ENCODE measurements around the gene KAT6B. TPM values are rescaled to one million over a fixed set of nuclear protein-coding genes. Genes with fewer than 3 reads are reported as not detected.
A peak's percentile ranks its signal among the peaks of the same experiment; 100 is the strongest.

The KAT6B gene
- total RNA-seq, 4 donors from 2014 or later: 34.2 to 84.2 (median 47.3) TPM

- TF ChIP-seq POLR2A (IDR thresholded peaks at IDR 0.05) (no peak), POLR2AphosphoS5 (IDR thresholded peaks at IDR 0.05) (no peak)
- Histone ChIP-seq H3K4me3 (peak overlapping the region; percentile 70), H3K9me3 (no peaks in the 10 kb centered on the region), H3K36me3 (no peaks in the 10 kb centered on the region), H3K27me3 (no peaks in the 10 kb centered on the region), H3K27ac (peak overlapping the region; percentile 96), H3K4me1 (peaks cover 46% of the 10 kb centered on the region)
- DNase-seq (ENCODE audit: low spot score in 2 of 2): no peak
- 56% methylated on average over 17 of the region's 18 CpGs for WGBS
These were observed 2.1 kb upstream of the KAT6B start for GRCh38 chr10:74824184-74824899.

DNA sequence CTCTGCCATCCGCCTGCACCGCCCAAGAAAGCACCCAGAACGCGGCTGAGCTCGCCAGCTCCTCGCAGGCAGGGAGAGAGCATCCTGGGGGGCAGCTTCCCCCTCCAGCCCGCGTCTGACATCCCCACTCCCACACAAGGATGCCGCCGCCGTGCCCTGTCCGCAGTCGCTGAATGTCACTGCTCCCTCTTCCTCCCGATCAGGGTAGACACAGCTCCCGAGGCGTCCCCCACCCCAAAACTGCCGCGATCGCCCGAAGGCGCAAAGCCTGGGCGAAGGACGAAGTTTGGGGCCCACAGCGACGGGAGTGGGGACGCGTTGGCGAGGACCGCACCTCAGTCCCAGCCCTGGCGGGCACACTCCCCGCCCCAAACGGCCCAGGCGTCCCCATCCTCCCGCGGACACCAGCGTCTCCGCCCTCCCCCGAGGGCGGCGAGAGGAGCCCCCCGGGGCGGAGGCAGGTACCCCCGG lies 1.5 kb upstream of the KAT6B start:
- Histone ChIP-seq H3K36me3 (no peaks in the 10 kb centered on the region), H3K27ac (peak overlapping the region; percentile 96), H3K4me3 (peak overlapping the region; percentile 70), H3K4me1 (peaks cover 46% of the 10 kb centered on the region), H3K27me3 (no peaks in the 10 kb centered on the region), H3K9me3 (no peaks in the 10 kb centered on the region)
- WGBS: 11% methylated on average over 5 of the region's 43 CpGs
- no peak for TF ChIP-seq EP300 (IDR thresholded peaks at IDR 0.05)
- no peak for TF ChIP-seq CTCF (IDR thresholded peaks at IDR 0.05)
- TF ChIP-seq POLR2A (IDR thresholded peaks at IDR 0.05): no peak
- TF ChIP-seq POLR2AphosphoS5 (IDR thresholded peaks at IDR 0.05): no peak
- peak; percentile 81 to 83 for DNase-seq (ENCODE audit: low spot score in 2 of 2)

DNA sequence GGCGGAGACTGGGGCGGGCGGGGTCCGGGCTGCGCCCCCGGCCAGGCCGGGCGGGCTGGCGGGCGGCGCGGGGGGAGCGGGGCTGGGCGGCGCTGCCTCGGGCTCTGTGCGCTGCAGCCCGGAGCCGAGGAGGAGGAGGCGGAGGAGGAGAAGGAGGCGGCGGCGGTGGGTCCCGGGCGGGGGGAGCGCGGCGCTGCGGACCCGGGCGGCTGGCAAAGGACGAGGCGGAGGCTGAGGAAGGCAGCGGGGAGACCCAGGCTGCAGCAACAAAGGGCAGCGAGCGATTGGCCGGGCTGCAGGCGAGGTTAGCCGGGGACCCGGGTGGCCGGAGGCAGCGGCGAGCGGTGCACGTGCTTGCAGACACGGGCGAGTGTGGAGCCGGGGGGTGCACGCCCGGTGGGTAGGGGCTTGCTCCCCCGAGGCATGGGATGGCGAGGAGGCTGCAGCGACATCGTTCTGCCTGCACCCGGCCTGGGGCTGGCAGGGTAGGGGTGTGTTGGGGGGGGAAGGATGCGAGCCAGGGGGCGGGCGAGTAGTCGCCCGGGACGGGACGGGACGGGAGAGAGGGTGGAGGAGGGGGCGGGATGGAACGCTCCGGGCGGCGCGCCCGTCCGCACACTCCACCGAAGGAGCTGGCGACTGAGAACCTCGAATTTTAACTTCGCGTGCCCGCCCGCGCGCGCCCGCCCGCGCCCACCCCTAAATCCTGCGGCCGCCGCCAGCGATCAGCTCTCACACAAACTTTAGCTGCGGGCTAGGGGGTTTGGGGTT lies 844 bp upstream of the KAT6B start:
- 0% methylated on average over 18 of the region's 89 CpGs for WGBS

GRCh38 chr10:74827045-74827441 lies 643 bp downstream of the KAT6B start:
- no peaks in the 10 kb centered on the region for H3K27me3 ChIP-seq
- 6% methylated on average over 16 of the region's 17 CpGs for WGBS
- no peak for TF ChIP-seq EP300 (IDR thresholded peaks at IDR 0.05)
- no peak for TF ChIP-seq CTCF (IDR thresholded peaks at IDR 0.05)
- TF ChIP-seq POLR2A (IDR thresholded peaks at IDR 0.05): no peak
- TF ChIP-seq POLR2AphosphoS5 (IDR thresholded peaks at IDR 0.05): no peak
- no peak for DNase-seq (ENCODE audit: low spot score in 2 of 2)
- peaks cover 43% of the 10 kb centered on the region for H3K4me1 ChIP-seq
- peak overlapping the region; percentile 96 for H3K27ac ChIP-seq
- H3K4me3 ChIP-seq: peak overlapping the region; percentile 70
- no peaks in the 10 kb centered on the region for H3K36me3 ChIP-seq
- H3K9me3 ChIP-seq: no peaks in the 10 kb centered on the region

More for the DNA sequence above, 844 bp upstream of the KAT6B start:
- peaks cover 46% of the 10 kb centered on the region for H3K4me1 ChIP-seq
- DNase-seq (ENCODE audit: low spot score in 2 of 2): peak in 1 of 2 donors; percentile 78
- H3K4me3 ChIP-seq: peak overlapping the region; percentile 70
- H3K36me3 ChIP-seq: no peaks in the 10 kb centered on the region
- H3K9me3 ChIP-seq: no peaks in the 10 kb centered on the region
- peak overlapping the region; percentile 96 for H3K27ac ChIP-seq
- H3K27me3 ChIP-seq: no peaks in the 10 kb centered on the region
- TF ChIP-seq EP300 (IDR thresholded peaks at IDR 0.05) (no peak), POLR2AphosphoS5 (IDR thresholded peaks at IDR 0.05) (no peak), POLR2A (IDR thresholded peaks at IDR 0.05) (no peak), CTCF (IDR thresholded peaks at IDR 0.05) (no peak)

DNA sequence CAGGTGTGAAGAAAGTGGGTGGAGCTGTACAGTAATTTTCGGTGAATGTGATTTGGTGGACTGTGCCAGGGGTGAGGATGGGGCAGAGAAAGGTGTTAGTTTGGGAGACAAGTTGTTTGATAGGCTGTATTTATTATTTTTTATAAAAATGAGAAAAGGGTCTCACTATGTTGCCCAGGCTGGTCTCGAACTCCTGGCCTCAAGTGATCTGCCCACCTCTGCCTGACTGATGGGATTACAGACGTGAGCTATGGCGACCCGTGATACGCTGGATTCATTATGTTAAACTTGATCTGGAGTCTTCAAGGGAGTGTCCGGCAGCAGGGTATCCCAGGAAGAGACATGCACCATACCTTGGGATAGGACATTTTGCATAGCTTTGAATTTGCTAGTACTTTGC lies 1.3 kb downstream of the KAT6B start:
- no peaks in the 10 kb centered on the region for H3K36me3 ChIP-seq
- peaks cover 36% of the 10 kb centered on the region for H3K4me1 ChIP-seq
- no peaks in the 10 kb centered on the region for H3K9me3 ChIP-seq
- DNase-seq (ENCODE audit: low spot score in 2 of 2): no peak
- TF ChIP-seq EP300 (IDR thresholded peaks at IDR 0.05) (no peak), CTCF (IDR thresholded peaks at IDR 0.05) (no peak), POLR2A (IDR thresholded peaks at IDR 0.05) (no peak), POLR2AphosphoS5 (IDR thresholded peaks at IDR 0.05) (no peak)
- no peak overlapping the region for H3K27ac ChIP-seq
- H3K27me3 ChIP-seq: no peaks in the 10 kb centered on the region
- 82% methylated on average over 7 of the region's 7 CpGs for WGBS
- peak overlapping the region; percentile 70 for H3K4me3 ChIP-seq
